Skeletal muscle tissue (tissue), 4 donors: ENCODE data around the gene FPGS. TPM values are rescaled to one million over a fixed set of nuclear protein-coding genes. Genes with fewer than 3 reads are reported as not detected.

ENCODE experiments used
- H3K27ac ChIP-seq: one replicate; pipeline ENCODE4 v1.7.0; 2013; ENCODE audit warnings: mild to moderate bottlenecking, low read depth, low read length, inconsistent platforms
- H3K27me3 ChIP-seq, 3 donors: one replicate each; pipeline ENCODE4 v1.7.0; 2013; ENCODE audit warnings: low read length in 3 of 3; ENCODE audit not compliant: control insufficient read depth in 3 of 3, insufficient read depth in 3 of 3
- H3K36me3 ChIP-seq, 3 donors: one replicate each; pipeline ENCODE4 v1.7.0; 2013; ENCODE audit warnings: low read length in 3 of 3; ENCODE audit not compliant: control insufficient read depth in 3 of 3, insufficient read depth in 3 of 3
- H3K4me1 ChIP-seq, 3 donors: one replicate each; pipeline ENCODE4 v1.7.0; 2013; ENCODE audit warnings: low read length in 3 of 3, mild to moderate bottlenecking in 3 of 3; ENCODE audit not compliant: control insufficient read depth in 3 of 3, insufficient read depth in 3 of 3
- H3K4me3 ChIP-seq, 3 donors: one replicate each; pipeline ENCODE4 v1.7.0; 2013; ENCODE audit warnings: low read length in 3 of 3
- H3K9ac ChIP-seq, 3 donors: one replicate each; pipeline ENCODE4 v1.7.0; 2013; ENCODE audit warnings: low read length in 3 of 3, mild to moderate bottlenecking in 3 of 3, moderate library complexity in 2 of 3, low read depth in 1 of 3
- H3K9me3 ChIP-seq, 3 donors: one replicate each; pipeline ENCODE4 v1.7.0; 2013; ENCODE audit warnings: low read length in 3 of 3; ENCODE audit not compliant: control insufficient read depth in 3 of 3
- total RNA-seq: library from RNA; depleted of rRNA; stranded (reverse); fragments of >200 nt; gene quantifications from one replicate; pipeline ENCODE4 v1.2.3, GENCODE V29; 2014
- donor health status: Osteomylitis.

The FPGS gene
- total RNA-seq, 1 donor from 2014 or later: 41.2 TPM

- H3K4me1 ChIP-seq: peaks cover 24 to 47% (median 29%) of the 10 kb centered on the region in 3 donors
- H3K27me3 ChIP-seq: no peaks in the 10 kb centered on the region
- no peak overlapping the region for H3K9ac ChIP-seq
- no peak overlapping the region for H3K27ac ChIP-seq
- peaks cover 46 to 49% (median 48%) of the 10 kb centered on the region in 3 donors for H3K36me3 ChIP-seq
- no peak overlapping the region for H3K4me3 ChIP-seq
- no peaks in the 10 kb centered on the region for H3K9me3 ChIP-seq
These were observed 14.2 kb upstream of the FPGS start for GRCh38 chr9:127788337-127789011.

GRCh38 chr9:127789179-127789578, 13.5 kb upstream of the FPGS start:
- H3K4me1 ChIP-seq: peaks cover 21 to 43% (median 31%) of the 10 kb centered on the region in 3 donors
- no peaks in the 10 kb centered on the region for H3K27me3 ChIP-seq
- no peaks in the 10 kb centered on the region for H3K9me3 ChIP-seq
- H3K9ac ChIP-seq: no peak overlapping the region
- no peak overlapping the region for H3K4me3 ChIP-seq
- H3K36me3 ChIP-seq: peaks cover 46 to 49% (median 48%) of the 10 kb centered on the region in 3 donors
- H3K27ac ChIP-seq: no peak overlapping the region

- peaks cover 46 to 49% (median 48%) of the 10 kb centered on the region in 3 donors for H3K36me3 ChIP-seq
- H3K9ac ChIP-seq: no peak overlapping the region
- H3K4me1 ChIP-seq: peaks cover 17 to 42% (median 27%) of the 10 kb centered on the region in 3 donors
- no peak overlapping the region for H3K4me3 ChIP-seq
- H3K9me3 ChIP-seq: no peaks in the 10 kb centered on the region
- H3K27ac ChIP-seq: peak overlapping the region; percentile 33
- no peaks in the 10 kb centered on the region for H3K27me3 ChIP-seq
These were observed 12.4 kb upstream of the FPGS start for GRCh38 chr9:127790094-127790855.

GRCh38 chr9:127791085-127791484, 11.6 kb upstream of the FPGS start:
- Histone ChIP-seq H3K9me3 (no peaks in the 10 kb centered on the region), H3K27me3 (no peaks in the 10 kb centered on the region), H3K9ac (no peak overlapping the region), H3K4me1 (peaks cover 19 to 47% (median 27%) of the 10 kb centered on the region in 3 donors), H3K36me3 (peaks cover 46 to 49% (median 48%) of the 10 kb centered on the region in 3 donors), H3K4me3 (no peak overlapping the region), H3K27ac (no peak overlapping the region)

GRCh38 chr9:127792417-127793031, 10.2 kb upstream of the FPGS start:
- H3K9ac ChIP-seq: no peak overlapping the region
- H3K27me3 ChIP-seq: no peaks in the 10 kb centered on the region
- peaks cover 19 to 43% (median 25%) of the 10 kb centered on the region in 3 donors for H3K4me1 ChIP-seq
- peaks cover 39 to 44% (median 41%) of the 10 kb centered on the region in 3 donors for H3K36me3 ChIP-seq
- H3K27ac ChIP-seq: no peak overlapping the region
- no peaks in the 10 kb centered on the region for H3K9me3 ChIP-seq
- H3K4me3 ChIP-seq: no peak overlapping the region

- Histone ChIP-seq H3K36me3 (peaks cover 32 to 37% (median 34%) of the 10 kb centered on the region in 3 donors), H3K9ac (no peak overlapping the region), H3K27me3 (no peaks in the 10 kb centered on the region), H3K4me1 (peaks cover 19 to 37% (median 23%) of the 10 kb centered on the region in 3 donors), H3K9me3 (no peaks in the 10 kb centered on the region), H3K27ac (no peak overlapping the region), H3K4me3 (no peak overlapping the region)
These were observed 9.5 kb upstream of the FPGS start for GRCh38 chr9:127793093-127793708.

GRCh38 chr9:127794001-127794791, 8.5 kb upstream of the FPGS start:
- Histone ChIP-seq H3K9ac (peak overlapping the region in 1 of 3 donors; percentile 16), H3K9me3 (no peaks in the 10 kb centered on the region), H3K4me1 (peaks cover 19 to 27% (median 22%) of the 10 kb centered on the region in 3 donors), H3K4me3 (no peak overlapping the region), H3K27ac (no peak overlapping the region), H3K27me3 (no peaks in the 10 kb centered on the region), H3K36me3 (peaks cover 22 to 27% (median 24%) of the 10 kb centered on the region in 3 donors)

GRCh38 chr9:127796225-127796813, 6.4 kb upstream of the FPGS start:
- H3K27me3 ChIP-seq: no peaks in the 10 kb centered on the region
- peak overlapping the region in 1 of 3 donors; percentile 6 for H3K4me3 ChIP-seq
- H3K36me3 ChIP-seq: peaks cover 4 to 9% (median 4%) of the 10 kb centered on the region in 3 donors
- peak overlapping the region; percentile 15 for H3K27ac ChIP-seq
- H3K9me3 ChIP-seq: no peaks in the 10 kb centered on the region
- H3K4me1 ChIP-seq: peaks cover 15 to 18% (median 17%) of the 10 kb centered on the region in 3 donors
- H3K9ac ChIP-seq: peak overlapping the region in 1 of 3 donors; percentile 54
